Common myeloid progenitor, CD34-positive (primary cell): ENCODE data around the gene RPUSD2. TPM values are rescaled to one million over a fixed set of nuclear protein-coding genes. Genes with fewer than 3 reads are reported as not detected.

ENCODE experiments used
- CTCF ChIA-PET: fragments of 350-600 bp; sonication (Branson Sonifier 250); formaldehyde crosslinking; loops from one replicate; lab custom pipeline; 2021; ENCODE audit warnings: antibody characterized with exemption; lab: Charles Lee
- POLR2A ChIA-PET: fragments of 350-600 bp; sonication (Branson Sonifier 250); formaldehyde crosslinking; loops from one replicate; lab custom pipeline; 2021; ENCODE audit warnings: antibody characterized with exemption; lab: Charles Lee
- DNase-seq, 3 donors: peaks; one replicate each; pipeline versions ENCODE4 v3.0.0 to v3.0.0-alpha.2; 2013
- H3K27ac ChIP-seq, 2 experiments: 1 replicate in 1 of 2; 2 replicates in 1 of 2; pipeline ENCODE4 v1.7.0; 2013; ENCODE audit warnings: inconsistent platforms in 2 of 2, low read length in 2 of 2, mild to moderate bottlenecking in 2 of 2, low read depth in 1 of 2, moderate library complexity in 1 of 2; ENCODE audit not compliant: severe bottlenecking in 2 of 2, insufficient read depth in 1 of 2, poor library complexity in 1 of 2
- H3K27me3 ChIP-seq, 5 experiments: replicated peaks in 2 of 5; 1 replicate in 3 of 5; 2 replicates in 2 of 5; pipeline versions ENCODE4 v1.6.1 to v1.7.0; 2013; ENCODE audit warnings: low read length in 4 of 5, mild to moderate bottlenecking in 2 of 5, moderate library complexity in 2 of 5, inconsistent platforms in 1 of 5; ENCODE audit not compliant: insufficient read depth in 5 of 5, control insufficient read depth in 4 of 5
- H3K36me3 ChIP-seq, 4 experiments: 1 replicate in 2 of 4; 2 replicates in 2 of 4; pipeline versions ENCODE4 v1.6.1 to v1.7.0; 2013; ENCODE audit warnings: low read length in 3 of 4, control low read depth in 1 of 4, mild to moderate bottlenecking in 1 of 4; ENCODE audit not compliant: control insufficient read depth in 4 of 4, insufficient read depth in 4 of 4
- H3K4me1 ChIP-seq, 4 experiments: 1 replicate in 3 of 4; 2 replicates in 1 of 4; pipeline versions ENCODE4 v1.6.1 to v1.7.1; 2013; ENCODE audit warnings: low read length in 3 of 4, mild to moderate bottlenecking in 3 of 4, control low read depth in 1 of 4, inconsistent platforms in 1 of 4, moderate library complexity in 1 of 4; ENCODE audit not compliant: control insufficient read depth in 4 of 4, insufficient read depth in 4 of 4; ENCODE audit errors: control extremely low read depth in 1 of 4
- H3K4me3 ChIP-seq, 7 experiments: 1 replicate in 4 of 7; 2 replicates in 3 of 7; pipeline versions ENCODE4 v1.5.1 to v1.7.0; 2013; ENCODE audit warnings: mild to moderate bottlenecking in 7 of 7, low read length in 6 of 7, moderate library complexity in 6 of 7, inconsistent platforms in 2 of 7, low read depth in 2 of 7, control low read depth in 1 of 7; ENCODE audit not compliant: insufficient read depth in 4 of 7, control insufficient read depth in 1 of 7; ENCODE audit errors: extremely low read depth in 1 of 7
- H3K9me3 ChIP-seq, 5 experiments: 1 replicate in 4 of 5; 2 replicates in 1 of 5; pipeline versions ENCODE4 v1.6.1 to v1.7.1; 2013; ENCODE audit warnings: low read length in 4 of 5, mild to moderate bottlenecking in 2 of 5, inconsistent platforms in 1 of 5, low read depth in 1 of 5, moderate library complexity in 1 of 5; ENCODE audit not compliant: control insufficient read depth in 4 of 5, insufficient read depth in 2 of 5; ENCODE audit errors: control extremely low read depth in 1 of 5
- WGBS: methylation state at CpG from one replicate; pipeline ENCODE4 v1.1.5; 2013; ENCODE audit not compliant: insufficient coverage; 5-methylcytosine and 5-hydroxymethylcytosine counted together
- polyA plus RNA-seq: library from polyadenylated mRNA; unstranded; fragments of 120-200 nt; gene quantifications from one replicate; pipeline ENCODE4 v1.2.1, GENCODE V29; 2013

Gene RPUSD2
- 4.9 TPM for polyA plus RNA-seq

DNA sequence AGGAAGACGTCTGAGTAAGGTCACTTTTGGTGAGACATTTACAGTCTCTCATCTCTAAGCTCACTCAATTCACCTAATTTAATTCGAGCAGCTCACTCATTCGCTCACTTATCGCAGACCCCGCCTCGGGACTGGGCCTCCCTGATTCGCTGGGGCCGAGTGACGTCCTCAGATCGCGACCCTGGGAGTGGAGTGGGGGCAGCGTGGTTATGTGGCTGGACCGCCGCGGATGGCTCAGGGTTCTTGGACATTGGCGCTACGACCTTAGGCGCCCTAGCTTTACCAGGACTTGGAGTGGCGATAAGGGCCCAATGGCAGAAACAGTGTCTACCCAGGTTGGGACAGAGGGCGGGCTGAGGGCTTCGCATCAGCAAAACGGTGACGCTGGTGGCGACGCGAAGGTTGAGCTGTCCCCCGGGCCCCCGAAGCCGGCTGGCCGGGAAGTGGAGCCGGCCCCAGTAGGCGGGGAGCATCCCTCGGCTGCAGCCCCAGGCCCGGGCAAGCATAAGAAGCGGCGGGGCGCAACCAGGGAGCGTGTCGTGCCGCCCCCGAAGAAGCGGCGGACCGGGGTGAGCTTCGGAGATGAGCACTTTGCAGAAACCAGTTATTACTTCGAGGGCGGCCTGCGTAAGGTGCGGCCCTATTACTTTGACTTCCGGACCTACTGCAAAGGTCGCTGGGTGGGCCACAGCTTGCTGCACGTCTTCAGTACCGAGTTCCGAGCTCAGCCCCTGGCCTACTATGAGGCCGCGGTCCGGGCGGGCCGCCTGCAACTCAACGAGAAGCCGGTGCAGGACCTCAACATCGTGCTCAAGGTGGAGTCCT lies at the start of gene RPUSD2:
TSS of gene RPUSD2 (plus strand) at position 171 of the 825 bp plus-strand sequence. CDS start at position 210, 39 bp downstream.
- ChIA-PET POLR2A (interaction anchor here (1.1 kb wide), 1 partner anchor 126 kb away, joined by 3 read pairs; the partner anchor contains the start of gene RAD51), CTCF (interaction anchor here (0.7 to 1.5 kb wide), 4 partner anchors 15 to 67 kb away, joined by 3 to 4 read pairs (median 3); no protein-coding TSS in a partner anchor)
- H3K9me3 ChIP-seq = no peaks in the 10 kb centered on the region
- peaks cover 14 to 32% (median 21%) of the 10 kb centered on the region in 4 experiments for H3K4me1 ChIP-seq
- H3K4me3 ChIP-seq = peak within 1 kb of the TSS; percentile 86 to 99 (median 96)
- under 1% methylated on average over 57 of the region's 62 CpGs for WGBS
- DNase-seq = peak; percentile 90 to 93 (median 90)
- H3K27me3 ChIP-seq = no peaks in the 10 kb centered on the region
- peaks cover 3 to 26% (median 15%) of the 10 kb centered on the region in 4 experiments for H3K36me3 ChIP-seq
- peak within 1 kb of the TSS; percentile 64 to 82 for H3K27ac ChIP-seq

DNA sequence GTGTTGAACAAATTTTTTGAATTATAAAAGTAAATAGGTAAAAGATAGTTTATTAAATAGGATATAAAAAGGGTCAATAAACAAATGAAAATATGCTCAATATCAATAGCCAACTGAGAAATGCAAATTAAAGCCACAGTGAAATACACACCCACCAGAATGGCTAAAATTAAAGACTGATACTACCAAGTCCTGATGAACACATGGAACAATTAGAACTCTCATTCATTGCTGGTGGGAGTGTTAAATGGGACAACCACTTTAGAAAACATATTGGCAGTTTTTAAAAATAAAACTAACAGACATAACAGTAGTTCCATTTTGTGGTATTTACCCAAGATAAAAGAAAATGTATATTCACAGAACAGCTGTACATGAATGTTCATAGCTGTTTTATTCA lies 45.5 kb upstream of the RPUSD2 start:
- DNase-seq = no peak
- Histone ChIP-seq H3K9me3 (no peaks in the 10 kb centered on the region), H3K27ac (no peak overlapping the region), H3K4me1 (peaks cover 0 to 5% (median 3%) of the 10 kb centered on the region in 4 experiments), H3K36me3 (no peaks in the 10 kb centered on the region), H3K27me3 (no peaks in the 10 kb centered on the region), H3K4me3 (no peak overlapping the region)
- CTCF ChIA-PET = no interaction called here
- POLR2A ChIA-PET = no interaction called here

- no peak overlapping the region for H3K4me3 ChIP-seq
- no peak for DNase-seq
- WGBS = 100% methylated on average over 3 of the region's 3 CpGs
- no peaks in the 10 kb centered on the region for H3K36me3 ChIP-seq
- H3K9me3 ChIP-seq = no peaks in the 10 kb centered on the region
- no peak overlapping the region for H3K27ac ChIP-seq
- ChIA-PET POLR2A (no interaction called here), CTCF (interaction anchor here (1.6 kb wide), 1 partner anchor 26 kb away, joined by 4 read pairs; no protein-coding TSS in a partner anchor)
- H3K27me3 ChIP-seq = no peaks in the 10 kb centered on the region
- no peaks in the 10 kb centered on the region for H3K4me1 ChIP-seq
Observed at GRCh38 chr15:40525855-40526254, 43.2 kb upstream of the RPUSD2 start.

DNA sequence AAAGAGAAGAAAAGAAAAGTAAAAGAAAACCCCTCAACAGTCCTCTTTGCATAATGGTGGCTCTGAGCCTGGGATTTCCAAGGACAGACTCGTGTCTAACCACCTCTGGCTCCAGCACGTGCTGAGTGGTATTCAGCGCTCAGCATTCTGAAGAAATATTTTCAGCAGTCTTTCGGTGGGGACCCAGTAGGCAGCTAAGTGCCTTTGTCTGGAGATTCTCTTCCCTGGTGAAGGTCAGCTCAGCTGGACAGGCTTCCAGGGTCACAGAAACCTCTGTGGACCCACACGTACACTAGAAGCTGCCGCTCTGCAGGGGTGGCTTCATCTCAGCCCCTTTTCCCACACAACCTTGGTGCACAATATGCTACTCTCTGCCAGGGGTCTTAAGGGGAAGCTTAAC lies 40.3 kb upstream of the RPUSD2 start:
- no peaks in the 10 kb centered on the region for H3K27me3 ChIP-seq
- no peaks in the 10 kb centered on the region for H3K9me3 ChIP-seq
- no peaks in the 10 kb centered on the region for H3K4me1 ChIP-seq
- DNase-seq = no peak
- CTCF ChIA-PET = no interaction called here
- 97% methylated on average over 6 of the region's 6 CpGs for WGBS
- no peak overlapping the region for H3K4me3 ChIP-seq
- H3K36me3 ChIP-seq = no peaks in the 10 kb centered on the region
- POLR2A ChIA-PET = no interaction called here
- H3K27ac ChIP-seq = no peak overlapping the region

DNA sequence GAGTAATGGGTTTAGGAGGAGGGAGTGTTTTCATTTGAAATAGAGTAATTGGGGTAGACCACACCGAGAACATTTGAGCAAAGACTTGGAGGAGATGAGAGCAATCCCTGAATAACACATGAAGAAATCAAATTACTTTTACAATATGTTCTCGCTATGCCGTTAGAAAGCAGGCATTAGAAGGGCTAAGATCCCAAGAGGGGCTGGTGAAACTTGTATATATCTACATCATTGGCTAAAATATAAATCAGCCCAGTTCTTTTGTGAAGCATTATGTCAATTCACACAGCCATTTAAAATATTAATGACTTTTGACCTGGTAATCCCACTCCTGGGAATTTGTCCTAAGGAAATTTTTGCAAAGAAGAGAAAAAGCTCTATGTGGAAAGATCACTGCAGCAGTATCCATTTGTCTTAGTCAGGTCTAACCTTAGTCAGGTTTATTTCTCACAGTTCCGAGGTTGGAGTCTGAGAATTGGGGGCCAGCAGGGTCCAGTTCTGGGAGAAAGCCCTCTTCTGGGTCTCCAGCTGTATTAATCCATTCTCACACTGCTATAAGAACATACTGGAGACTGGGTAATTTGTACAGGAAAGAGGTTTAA lies 35.2 kb upstream of the RPUSD2 start:
- no peak for DNase-seq
- no peak overlapping the region for H3K27ac ChIP-seq
- ChIA-PET POLR2A (no interaction called here), CTCF (no interaction called here)
- H3K27me3 ChIP-seq = no peaks in the 10 kb centered on the region
- 100% methylated on average over 2 of the region's 4 CpGs for WGBS
- no peaks in the 10 kb centered on the region for H3K9me3 ChIP-seq
- peaks cover 0 to 4% (median 0%) of the 10 kb centered on the region in 4 experiments for H3K36me3 ChIP-seq
- H3K4me1 ChIP-seq = no peaks in the 10 kb centered on the region
- H3K4me3 ChIP-seq = no peak overlapping the region

GRCh38 chr15:40534371-40534770 lies 34.7 kb upstream of the RPUSD2 start:
- H3K27me3 ChIP-seq = no peaks in the 10 kb centered on the region
- CTCF ChIA-PET = no interaction called here
- H3K4me1 ChIP-seq = no peaks in the 10 kb centered on the region
- POLR2A ChIA-PET = no interaction called here
- H3K4me3 ChIP-seq = no peak overlapping the region
- DNase-seq = no peak
- no peak overlapping the region for H3K27ac ChIP-seq
- peaks cover 0 to 4% (median 0%) of the 10 kb centered on the region in 4 experiments for H3K36me3 ChIP-seq
- 84% methylated on average over 4 of the region's 5 CpGs for WGBS
- no peaks in the 10 kb centered on the region for H3K9me3 ChIP-seq

- no peak overlapping the region for H3K4me3 ChIP-seq
- no peak overlapping the region for H3K27ac ChIP-seq
- no peaks in the 10 kb centered on the region for H3K27me3 ChIP-seq
- 91% methylated on average over 5 of the region's 5 CpGs for WGBS
- POLR2A ChIA-PET = no interaction called here
- H3K9me3 ChIP-seq = no peaks in the 10 kb centered on the region
- CTCF ChIA-PET = interaction anchor here (1.1 kb wide), 1 partner anchor 22 kb away, joined by 3 read pairs; no protein-coding TSS in a partner anchor
- no peak for DNase-seq
- H3K4me1 ChIP-seq = no peaks in the 10 kb centered on the region
- peaks cover 0 to 4% (median 1%) of the 10 kb centered on the region in 4 experiments for H3K36me3 ChIP-seq
Observed at GRCh38 chr15:40536501-40536900, 32.6 kb upstream of the RPUSD2 start.
